Daoy (cell line): Measurements from ENCODE around the gene PRSS3. TPM values are rescaled to one million over a fixed set of nuclear protein-coding genes. Genes with fewer than 3 reads are reported as not detected.
"Not testable (repeated sequence)": the region's sequence is repeated elsewhere in the genome, so short reads cannot be mapped to it uniquely, and the experiment has no call there.

Experiments used
- DNase-seq: peaks from one replicate; pipeline ENCODE4 v3.0.0-alpha.2; 2015; ENCODE audit warnings: low read depth
- total RNA-seq: library from RNA; depleted of rRNA; stranded (reverse); fragments of >200 nt; shearing (Covaris generic); gene quantifications from 2 replicates; pipeline ENCODE4 v1.2.3, GENCODE V29; 2014; rRNA removed

Gene PRSS3
- 13.5 and 15.2 TPM in 2 replicates for total RNA-seq

- no peak for DNase-seq
Observed at GRCh38 chr9:33795281-33795680, at the start of gene PRSS3. TSS of gene PRSS3 (plus strand) at chr9:33795561. CDS start at chr9:33795574, 13 bp downstream.

GRCh38 chr9:33748633-33749304, 46.6 kb upstream of the PRSS3 start:
- DNase-seq: no peak

GRCh38 chr9:33749305-33749654, 46.1 kb upstream of the PRSS3 start:
- DNase-seq: not testable (repeated sequence)

GRCh38 chr9:33750307-33750838, 45.0 kb upstream of the PRSS3 start:
- DNase-seq: peak; percentile 48

GRCh38 chr9:33750839-33751339, 44.5 kb upstream of the PRSS3 start:
- peak; percentile 23 for DNase-seq

- DNase-seq: no peak
Observed at GRCh38 chr9:33751536-33752129, 43.7 kb upstream of the PRSS3 start.

- no peak for DNase-seq
Observed at GRCh38 chr9:33752130-33752637, 43.2 kb upstream of the PRSS3 start.

GRCh38 chr9:33752789-33753188, 42.6 kb upstream of the PRSS3 start:
- DNase-seq: not testable (repeated sequence)

- DNase-seq: peak; percentile 64
Observed at GRCh38 chr9:33759648-33760047, 35.7 kb upstream of the PRSS3 start.

GRCh38 chr9:33762343-33762742, 33.0 kb upstream of the PRSS3 start:
- DNase-seq: no peak

GRCh38 chr9:33763709-33764108, 31.7 kb upstream of the PRSS3 start:
- peak; percentile 37 for DNase-seq

- DNase-seq: peak; percentile 76
Observed at GRCh38 chr9:33765411-33765810, 29.9 kb upstream of the PRSS3 start.

- peak; percentile 65 for DNase-seq
Observed at GRCh38 chr9:33770156-33770880, 25.0 kb upstream of the PRSS3 start.

- DNase-seq: not testable (repeated sequence)
Observed at GRCh38 chr9:33773135-33773534, 22.2 kb upstream of the PRSS3 start.

GRCh38 chr9:33774074-33774659, 21.2 kb upstream of the PRSS3 start:
- not testable (repeated sequence) for DNase-seq

GRCh38 chr9:33776578-33776977, 18.8 kb upstream of the PRSS3 start:
- no peak for DNase-seq

- DNase-seq: peak; percentile 62
Observed at GRCh38 chr9:33778700-33779351, 16.5 kb upstream of the PRSS3 start.

- DNase-seq: no peak
Observed at GRCh38 chr9:33780276-33780675, 15.1 kb upstream of the PRSS3 start.

GRCh38 chr9:33781736-33782135, 13.6 kb upstream of the PRSS3 start:
- DNase-seq: no peak

- DNase-seq: peak; percentile 46
Observed at GRCh38 chr9:33782395-33783152, 12.8 kb upstream of the PRSS3 start.

GRCh38 chr9:33785914-33786313, 9.4 kb upstream of the PRSS3 start:
- DNase-seq: peak; percentile 19
